Gastroesophageal sphincter (tissue), 4 donors: ENCODE measurements around the gene PPP1R37. TPM values are rescaled to one million over a fixed set of nuclear protein-coding genes. Genes with fewer than 3 reads are reported as not detected.

Source experiments
- ATAC-seq: fragments of 150-250 bp; one replicate; pipeline ENCODE4 v1.9.1; 2016; ENCODE audit warnings: mild to moderate bottlenecking, moderate library complexity
- H3K27ac ChIP-seq, 4 donors: fragments of 200-600 bp; sonication (generic) in 3 of 4; 1 replicate in 3 of 4; 2 replicates in 1 of 4; pipeline ENCODE4 v1.5.1; 2016 to 2019
- H3K27me3 ChIP-seq: fragments of 200-600 bp; sonication (generic); one replicate; pipeline ENCODE4 v1.5.1; 2019
- H3K36me3 ChIP-seq, 2 donors: fragments of 200-600 bp; sonication (generic); one replicate each; pipeline ENCODE4 v1.5.1; 2019; ENCODE audit warnings: control low read depth in 1 of 2
- H3K4me1 ChIP-seq, 3 donors: fragments of 200-600 bp; sonication (generic); 1 replicate in 2 of 3; 2 replicates in 1 of 3; pipeline ENCODE4 v1.5.1; 2016 to 2019; ENCODE audit warnings: control low read depth in 2 of 3
- H3K4me3 ChIP-seq, 2 donors: fragments of 200-600 bp; sonication (generic); one replicate each; pipeline ENCODE4 v1.5.1; 2019; ENCODE audit warnings: mild to moderate bottlenecking in 1 of 2, moderate library complexity in 1 of 2
- H3K9me3 ChIP-seq, 3 donors: fragments of 200-600 bp; sonication (generic); one replicate each; pipeline ENCODE4 v1.5.1; 2017 to 2019; ENCODE audit warnings: control low read depth in 2 of 3
- CTCF ChIP-seq, 4 experiments: fragments of 200-600 bp in 2 of 4; fragments of 450-650 bp in 2 of 4; sonication (generic) in 1 of 4; IDR thresholded peaks; one replicate each; pipeline ENCODE4 v1.5.1; 2017 to 2019; ENCODE audit warnings: antibody characterized with exemption in 4 of 4, mild to moderate bottlenecking in 2 of 4, moderate library complexity in 2 of 4
- EP300 ChIP-seq: sonication (generic); formaldehyde crosslinking; IDR thresholded peaks from one replicate; pipeline ENCODE4 v1.6.1; 2017; ENCODE audit warnings: antibody characterized with exemption, mild to moderate bottlenecking
- POLR2A ChIP-seq, 2 donors: fragments of 450-650 bp; IDR thresholded peaks; one replicate each; pipeline ENCODE4 v1.6.1; 2017; ENCODE audit warnings: antibody characterized with exemption in 2 of 2, mild to moderate bottlenecking in 2 of 2, moderate library complexity in 1 of 2
- POLR2AphosphoS5 ChIP-seq: sonication (generic); formaldehyde crosslinking; IDR thresholded peaks from one replicate; pipeline ENCODE4 v1.6.1; 2017; ENCODE audit warnings: antibody characterized with exemption
- WGBS, 2 donors: methylation state at CpG; one replicate each; pipeline ENCODE4 v1.1.5; 2018; ENCODE audit warnings: low coverage in 1 of 2; 5-methylcytosine and 5-hydroxymethylcytosine counted together
- total RNA-seq, 4 donors: library from RNA; depleted of rRNA; stranded (reverse); fragments of >200 nt; gene quantifications; one replicate each; pipeline ENCODE4 v1.1.0, GENCODE V29; 2016

PPP1R37 gene
- total RNA-seq, 4 donors from 2014 or later: 22.6 to 51.4 (median 24.6) TPM

- WGBS, 2 donors: 81 to 88% methylated on average over 4 to 5 of the region's 13 CpGs
These were observed 53.3 kb downstream of the PPP1R37 start for GRCh38 chr19:45146251-45146650.

DNA sequence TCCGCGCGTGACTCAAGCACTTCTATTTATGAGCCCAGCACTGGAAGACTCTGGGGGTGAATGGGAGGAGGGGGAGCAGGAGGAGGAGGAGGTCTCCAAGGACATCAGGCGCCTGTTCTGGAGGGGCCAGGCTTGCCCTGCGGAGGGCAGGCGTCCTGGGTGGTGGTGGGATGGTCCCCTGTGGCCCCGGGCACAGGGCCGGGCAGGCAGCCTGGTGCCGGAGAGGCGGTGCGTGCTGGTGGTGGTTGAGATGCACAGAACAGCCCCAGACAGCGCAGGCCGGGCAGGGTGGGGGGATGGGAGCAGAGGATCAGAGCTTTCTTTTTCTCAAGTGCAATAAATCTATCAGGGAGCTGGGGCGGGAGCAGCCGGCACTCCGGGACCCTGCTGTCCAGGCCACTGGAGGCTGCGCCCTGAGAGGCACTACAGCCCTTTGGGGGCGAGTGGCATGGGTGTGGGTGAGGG is 53.8 kb downstream of the PPP1R37 start:
- peaks cover 0 to 68% of the 10 kb centered on the region in 2 donors for H3K36me3 ChIP-seq
- H3K27me3 ChIP-seq: peaks cover 19% of the 10 kb centered on the region
- no peak for ATAC-seq
- no peak overlapping the region for H3K4me3 ChIP-seq
- H3K27ac ChIP-seq: no peak overlapping the region
- peaks cover 0 to 5% (median 2%) of the 10 kb centered on the region in 3 donors for H3K4me1 ChIP-seq
- 100% methylated on average over 2 of the region's 18 CpGs; no CpG with 5 or more reads in 1 of the 2 donors for WGBS, 2 donors
- no peaks in the 10 kb centered on the region for H3K9me3 ChIP-seq
- TF ChIP-seq CTCF (IDR thresholded peaks at IDR 0.05): no peak
- no peak for TF ChIP-seq EP300
- TF ChIP-seq POLR2A (IDR thresholded peaks at IDR 0.05): no peak
- no peak for TF ChIP-seq POLR2AphosphoS5

More at GRCh38 chr19:45146251-45146650, 53.3 kb downstream of the PPP1R37 start:
- peaks cover 14% of the 10 kb centered on the region for H3K27me3 ChIP-seq
- no peaks in the 10 kb centered on the region for H3K9me3 ChIP-seq
- TF ChIP-seq EP300 (no peak), POLR2A (IDR thresholded peaks at IDR 0.05) (no peak), POLR2AphosphoS5 (no peak), CTCF (IDR thresholded peaks at IDR 0.05) (no peak)
- H3K27ac ChIP-seq: no peak overlapping the region
- H3K36me3 ChIP-seq: peaks cover 0 to 73% of the 10 kb centered on the region in 2 donors
- no peak for ATAC-seq
- H3K4me1 ChIP-seq: peaks cover 0 to under 1% (median 0%) of the 10 kb centered on the region in 3 donors
- no peak overlapping the region for H3K4me3 ChIP-seq

DNA sequence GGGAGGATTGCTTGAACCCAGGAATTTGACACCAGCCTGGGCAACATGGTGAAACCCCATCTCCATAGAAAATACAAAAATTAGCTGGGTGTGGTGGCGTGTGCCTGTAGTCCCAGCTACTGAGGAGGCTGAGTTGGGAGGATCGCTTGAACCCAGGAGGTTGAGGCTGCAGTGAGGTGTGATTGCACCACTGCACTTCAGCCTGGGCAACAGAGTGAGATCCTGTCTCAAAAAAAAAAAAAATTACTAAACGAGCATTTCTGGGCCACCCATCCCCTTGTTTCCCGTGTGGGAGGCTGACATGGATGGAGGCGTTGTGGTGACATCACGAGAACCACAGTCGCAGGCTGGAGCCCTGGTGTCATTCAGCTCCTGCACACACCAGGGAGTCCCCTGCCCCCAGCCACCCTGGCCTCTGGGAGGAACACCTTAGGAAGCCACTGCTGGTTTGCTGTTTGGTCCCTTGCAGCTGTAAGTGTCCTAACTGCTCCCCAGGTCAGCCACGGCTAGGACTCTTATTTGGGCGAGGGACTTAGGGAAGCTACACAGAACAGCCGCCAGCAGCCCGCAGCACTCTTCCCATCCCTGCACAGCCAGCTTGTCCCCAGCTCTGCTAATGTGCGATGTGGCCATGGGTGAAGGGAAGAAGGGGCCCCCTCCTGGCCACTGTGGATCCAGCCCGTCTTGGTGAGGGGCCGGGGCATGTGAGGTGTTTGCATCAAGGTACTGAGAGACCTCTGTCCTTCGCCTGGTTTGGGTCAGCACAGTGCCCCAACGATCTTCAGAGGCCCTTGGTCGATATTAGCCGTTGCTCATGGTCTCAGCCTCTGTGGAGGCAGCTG is 55.1 kb downstream of the PPP1R37 start:
- no peak overlapping the region for H3K27ac ChIP-seq
- H3K36me3 ChIP-seq: peaks cover 0 to 55% of the 10 kb centered on the region in 2 donors
- WGBS, 2 donors: 77 to 88% methylated on average over 8 of the region's 18 CpGs
- no peak overlapping the region for H3K4me3 ChIP-seq
- no peak for TF ChIP-seq POLR2AphosphoS5
- TF ChIP-seq EP300: no peak
- no peak for TF ChIP-seq CTCF (IDR thresholded peaks at IDR 0.05)
- TF ChIP-seq POLR2A (IDR thresholded peaks at IDR 0.05): no peak
- no peaks in the 10 kb centered on the region for H3K9me3 ChIP-seq
- ATAC-seq: no peak
- H3K27me3 ChIP-seq: peaks cover 32% of the 10 kb centered on the region
- peaks cover 0 to 18% (median 14%) of the 10 kb centered on the region in 3 donors for H3K4me1 ChIP-seq

GRCh38 chr19:45149129-45149528 is 56.1 kb downstream of the PPP1R37 start:
- ATAC-seq: no peak
- Histone ChIP-seq H3K36me3 (peaks cover 0 to 44% of the 10 kb centered on the region in 2 donors), H3K27me3 (peaks cover 43% of the 10 kb centered on the region), H3K4me3 (no peak overlapping the region), H3K27ac (no peak overlapping the region), H3K4me1 (peaks cover 0 to 29% (median 23%) of the 10 kb centered on the region in 3 donors), H3K9me3 (no peaks in the 10 kb centered on the region)
- 84% methylated on average over 6 of the region's 9 CpGs; no CpG with 5 or more reads in 1 of the 2 donors for WGBS, 2 donors
- TF ChIP-seq EP300 (no peak), CTCF (IDR thresholded peaks at IDR 0.05) (no peak), POLR2A (IDR thresholded peaks at IDR 0.05) (no peak), POLR2AphosphoS5 (no peak)
